Measurements from ENCODE around the gene MEMO1.
"Not testable (repeated sequence)": the region's sequence is repeated elsewhere in the genome, so short reads cannot be mapped to it uniquely, and the experiment has no call there.

MEMO1 gene

GRCh38 chr2:32010670-32011484 lies at the start of gene MEMO1:
MEMO1 (minus strand) TSS chr2:32011008; CDS start chr2:32010247, 761 bp downstream.
- peak; percentile 92 for DNase-seq (ENCODE audit: low spot score)

- DNase-seq (ENCODE audit: low spot score): no peak
Observed at GRCh38 chr2:32060266-32060665, 49.5 kb upstream of the MEMO1 start.

- DNase-seq (ENCODE audit: low spot score): no peak
Observed at GRCh38 chr2:32058130-32058529, 47.3 kb upstream of the MEMO1 start.

GRCh38 chr2:32054583-32054982 lies 43.8 kb upstream of the MEMO1 start:
- not testable (repeated sequence) for DNase-seq (ENCODE audit: low spot score)

GRCh38 chr2:32051836-32052439 lies 41.1 kb upstream of the MEMO1 start:
- DNase-seq (ENCODE audit: low spot score): no peak

- DNase-seq (ENCODE audit: low spot score): no peak
Observed at GRCh38 chr2:32043561-32043960, 32.8 kb upstream of the MEMO1 start.

- peak; percentile 96 for DNase-seq (ENCODE audit: low spot score)
Observed at GRCh38 chr2:32039447-32040219, 28.8 kb upstream of the MEMO1 start, which contains the start of gene DPY30. DPY30 (minus strand) TSS chr2:32039805; CDS start chr2:32039456, 349 bp downstream.

GRCh38 chr2:32034198-32034887 lies 23.5 kb upstream of the MEMO1 start:
- DNase-seq (ENCODE audit: low spot score): not testable (repeated sequence)

- DNase-seq (ENCODE audit: low spot score): peak; percentile 43
Observed at GRCh38 chr2:32018789-32019482, 8.1 kb upstream of the MEMO1 start.

GRCh38 chr2:32012872-32013271 lies 2.1 kb upstream of the MEMO1 start:
- no peak for DNase-seq (ENCODE audit: low spot score)

- no peak for DNase-seq (ENCODE audit: low spot score)
Observed at GRCh38 chr2:32011485-32011960, 715 bp upstream of the MEMO1 start.

GRCh38 chr2:32010280-32010669 lies 533 bp downstream of the MEMO1 start:
- DNase-seq (ENCODE audit: low spot score): peak; percentile 58

- no peak for DNase-seq (ENCODE audit: low spot score)
Observed at GRCh38 chr2:32009516-32010256, 1.1 kb downstream of the MEMO1 start.

GRCh38 chr2:32008805-32009515 lies 1.8 kb downstream of the MEMO1 start:
- DNase-seq (ENCODE audit: low spot score): peak; percentile 9

GRCh38 chr2:32007121-32007391 lies 3.8 kb downstream of the MEMO1 start:
- no peak for DNase-seq (ENCODE audit: low spot score)

GRCh38 chr2:32005371-32005976 lies 5.3 kb downstream of the MEMO1 start:
- DNase-seq (ENCODE audit: low spot score): no peak

GRCh38 chr2:32003791-32004190 lies 7.0 kb downstream of the MEMO1 start:
- no peak for DNase-seq (ENCODE audit: low spot score)

GRCh38 chr2:32002406-32002805 lies 8.4 kb downstream of the MEMO1 start:
- no peak for DNase-seq (ENCODE audit: low spot score)

- no peak for DNase-seq (ENCODE audit: low spot score)
Observed at GRCh38 chr2:31999438-31999837, 11.4 kb downstream of the MEMO1 start.

Data from LoVo (cell line).